H1 (cell line): ENCODE measurements around the gene IRS1.

Source experiments
- CTCF ChIP-seq, 3 experiments: IDR thresholded peaks; 1 replicate in 2 of 3; 2 replicates in 1 of 3; pipeline versions ENCODE4 v1.5.1 to v1.6.1; 2011; ENCODE audit warnings: low read length in 3 of 3, mild to moderate bottlenecking in 3 of 3, inconsistent platforms in 2 of 3, low read depth in 1 of 3, moderate library complexity in 1 of 3; ENCODE audit not compliant: insufficient read depth in 1 of 3; ENCODE audit errors: control extremely low read depth in 1 of 3
- POLR2AphosphoS5 ChIP-seq: IDR thresholded peaks from 2 replicates; pipeline ENCODE4 v1.6.1; 2011; ENCODE audit warnings: low read depth, low read length
- TF ChIP-seq, protein P1 (sequence below): IDR thresholded peaks from 2 replicates; pipeline ENCODE4 v1.6.1; 2011; ENCODE audit warnings: low read depth, mild to moderate bottlenecking, low read length; ENCODE audit not compliant: insufficient read depth

- TF ChIP-seq CTCF (IDR thresholded peaks at IDR 0.05; ENCODE audit: control extremely low read depth in 1 of 3, insufficient read depth in 1 of 3, low read depth in 1 of 3, low read length in 3 of 3) (no peak), POLR2AphosphoS5 (no peak)
- TF ChIP-seq, protein P1, sequence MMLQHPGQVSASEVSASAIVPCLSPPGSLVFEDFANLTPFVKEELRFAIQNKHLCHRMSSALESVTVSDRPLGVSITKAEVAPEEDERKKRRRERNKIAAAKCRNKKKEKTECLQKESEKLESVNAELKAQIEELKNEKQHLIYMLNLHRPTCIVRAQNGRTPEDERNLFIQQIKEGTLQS = no peak
Observed at GRCh38 chr2:226758921-226759640, 40.5 kb downstream of the IRS1 start.
